Hematopoietic multipotent progenitor cell treated with erythropoietin and hydrocortisone succinate and interleukin-3 and kit ligand, for 8 days (in vitro differentiated cells): ENCODE results near the gene RASAL3.
A peak's percentile ranks its signal among the peaks of the same experiment; 100 is the strongest.
"Not testable (repeated sequence)": the region's sequence is repeated elsewhere in the genome, so short reads cannot be mapped to it uniquely, and the experiment has no call there.

Experiments
- DNase-seq: peaks from one replicate; pipeline ENCODE4 v3.0.0-alpha.2; 2015

Gene RASAL3

GRCh38 chr19:15464394-15465385 is at the start of gene RASAL3:
Gene RASAL3 (minus strand): TSS chr19:15464544. CDS start chr19:15464358, 186 bp downstream.
- DNase-seq, result peak; percentile 46

DNA sequence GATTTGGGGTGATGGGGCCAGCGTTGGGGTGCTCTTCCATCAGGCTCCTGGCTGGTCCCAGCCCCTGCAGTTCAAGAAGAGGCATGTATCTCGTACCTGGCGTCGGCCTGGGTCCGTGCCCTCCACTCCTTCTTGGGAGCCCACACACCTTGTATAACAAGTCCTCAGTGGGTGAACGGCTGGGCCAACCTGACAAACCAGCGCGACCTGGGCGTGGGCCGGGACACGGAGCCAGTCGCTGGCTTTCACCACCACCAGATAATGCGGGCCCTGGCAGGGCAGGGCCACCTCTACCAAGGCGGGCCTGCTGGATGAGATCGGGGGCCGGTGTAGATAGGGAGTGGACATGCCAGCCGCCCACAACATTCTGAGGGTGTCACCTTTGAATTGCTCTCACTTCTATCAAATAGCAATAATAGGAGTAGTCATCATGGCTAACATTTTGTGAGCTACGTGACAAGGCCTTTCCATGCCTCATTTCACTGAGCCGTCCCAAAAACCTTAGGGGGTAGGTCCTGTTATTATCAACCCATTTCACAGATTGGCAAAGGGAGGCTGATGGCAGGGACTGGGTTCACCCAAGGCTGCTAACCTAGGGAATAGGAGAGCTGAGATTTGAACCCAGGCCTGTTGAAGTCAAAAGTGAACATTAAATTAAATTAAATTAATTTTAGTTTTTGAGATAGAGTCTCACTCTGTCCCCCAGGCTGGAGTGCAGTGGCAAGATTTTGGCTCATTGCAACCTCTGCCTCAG is 47.5 kb upstream of the RASAL3 start:
- no peak for DNase-seq

- DNase-seq, result no peak
These were observed 43.8 kb upstream of the RASAL3 start, which contains the start of gene CYP4F22 for GRCh38 chr19:15508035-15508710. Gene CYP4F22 (plus strand): TSS chr19:15508525. CDS start chr19:15525337, 16,812 bp downstream.

GRCh38 chr19:15507068-15508034 is 43.0 kb upstream of the RASAL3 start:
- no peak for DNase-seq

DNA sequence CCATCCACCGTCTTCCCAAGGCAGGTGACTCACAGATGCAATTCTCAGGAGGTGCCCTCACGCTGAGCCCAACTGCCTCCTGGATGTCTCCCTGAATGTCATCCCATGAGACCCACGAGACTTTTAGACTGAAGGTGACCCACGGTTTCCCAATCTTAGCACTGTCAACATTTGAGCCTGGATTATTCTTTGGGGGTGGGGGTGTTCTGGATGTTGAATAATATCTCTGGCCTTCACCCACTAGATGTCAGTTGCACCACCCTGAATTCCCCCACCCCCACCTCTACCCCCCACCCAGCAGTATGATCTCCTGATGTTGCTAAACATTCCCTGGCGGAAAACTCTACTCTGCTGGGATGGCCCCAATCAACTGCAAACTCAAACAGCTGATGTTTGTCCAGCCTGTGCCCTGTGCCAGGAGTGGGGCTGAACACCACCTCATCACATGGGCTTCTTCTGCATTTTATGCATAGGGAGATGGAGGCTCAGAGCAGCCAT is 41.8 kb upstream of the RASAL3 start:
- no peak for DNase-seq

GRCh38 chr19:15502264-15502663 is 37.9 kb upstream of the RASAL3 start:
- no peak for DNase-seq

- DNase-seq, result no peak
These were observed 37.3 kb upstream of the RASAL3 start for GRCh38 chr19:15501596-15501995.

DNA sequence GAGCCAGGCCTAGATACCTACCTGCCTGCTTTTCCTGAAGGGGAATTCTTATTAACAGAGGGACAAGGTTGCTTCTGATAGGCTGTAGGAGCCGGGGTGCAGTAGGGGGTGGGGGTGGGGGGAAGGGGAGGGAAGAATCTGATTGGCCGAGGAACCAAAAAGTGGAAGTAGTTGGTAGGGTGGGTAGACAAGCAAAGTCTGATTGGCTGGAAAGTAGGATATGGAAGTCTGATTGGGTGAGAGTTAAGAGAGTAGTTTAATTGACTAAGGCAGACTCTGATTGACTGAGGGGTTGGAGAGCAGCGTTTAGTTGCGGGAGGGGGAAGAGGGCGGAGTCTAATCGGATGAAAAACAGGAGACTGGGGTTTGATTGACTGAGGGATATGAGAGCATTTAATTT is 34.6 kb upstream of the RASAL3 start:
- peak; percentile 3 for DNase-seq

DNA sequence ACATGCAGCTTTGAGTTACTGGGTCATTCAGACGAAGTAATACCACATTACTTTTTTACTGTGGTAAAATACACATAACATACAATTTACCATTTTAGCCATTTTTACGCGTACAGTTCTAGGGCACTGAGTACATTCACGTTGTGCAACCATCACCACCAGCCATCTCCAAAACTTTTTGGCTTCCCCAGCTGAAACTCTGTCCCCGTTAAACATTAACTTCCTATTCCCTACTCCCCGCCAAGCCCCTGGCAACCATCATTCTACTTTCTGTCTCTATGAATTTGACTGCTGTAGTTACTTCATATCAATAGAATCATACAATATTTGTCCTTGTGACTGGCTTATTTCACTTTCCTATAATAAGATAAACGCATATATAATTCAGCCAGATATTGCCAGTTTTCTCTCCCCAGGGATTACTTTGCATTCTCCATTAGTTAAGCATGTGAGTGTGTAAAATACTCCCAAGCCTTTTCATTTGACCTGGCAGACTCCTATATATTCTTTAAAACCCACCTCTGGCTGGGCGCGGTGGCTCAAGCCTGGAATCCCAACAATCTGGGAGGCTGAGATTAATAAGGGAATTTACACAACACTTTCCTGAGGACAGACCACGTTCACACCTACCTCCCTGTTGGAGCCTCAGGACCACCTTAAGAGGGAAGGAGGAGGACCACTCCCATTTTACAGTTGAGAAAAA is 34.0 kb upstream of the RASAL3 start:
- DNase-seq, result no peak

GRCh38 chr19:15495151-15495550 is 30.8 kb upstream of the RASAL3 start:
- DNase-seq, result no peak

DNA sequence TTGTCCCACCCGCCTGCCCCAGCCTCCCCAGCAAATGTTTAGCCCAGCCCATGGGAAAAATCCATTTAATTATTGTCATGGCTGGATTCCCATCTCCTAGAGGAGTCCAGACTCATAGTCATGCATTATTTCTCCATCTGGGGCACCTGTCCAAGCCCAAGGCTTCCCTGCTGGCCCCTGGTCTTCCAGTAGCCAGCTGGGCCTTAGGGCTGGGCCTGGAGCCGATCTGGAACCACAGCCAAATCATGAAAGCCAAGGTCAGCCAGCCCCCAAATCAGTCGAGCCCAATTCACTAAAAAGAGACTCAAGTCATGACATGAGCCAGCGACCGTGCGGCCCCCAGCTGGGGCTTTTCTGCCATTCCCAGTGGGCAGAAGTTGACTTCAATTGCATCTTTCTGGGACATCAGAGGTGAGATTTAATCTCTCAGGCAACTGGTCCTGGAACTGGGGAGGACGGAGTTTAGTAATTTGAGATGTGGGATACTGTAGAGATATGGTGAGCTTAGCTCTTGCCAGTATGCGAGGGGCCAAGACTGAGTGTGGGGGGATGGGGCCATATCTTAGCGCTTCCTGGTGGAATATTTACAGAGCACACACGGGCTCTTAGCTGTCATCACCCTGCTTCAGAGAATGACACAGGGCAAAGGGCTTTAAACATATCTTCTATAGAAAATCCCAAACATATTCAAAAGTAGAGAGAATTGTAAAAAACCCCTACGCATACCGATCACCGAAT is 24.3 kb upstream of the RASAL3 start:
- no peak for DNase-seq

GRCh38 chr19:15487038-15487437 is 22.7 kb upstream of the RASAL3 start:
- DNase-seq, result no peak

- not testable (repeated sequence) for DNase-seq
These were observed 21.4 kb upstream of the RASAL3 start for GRCh38 chr19:15485768-15486167.

DNA sequence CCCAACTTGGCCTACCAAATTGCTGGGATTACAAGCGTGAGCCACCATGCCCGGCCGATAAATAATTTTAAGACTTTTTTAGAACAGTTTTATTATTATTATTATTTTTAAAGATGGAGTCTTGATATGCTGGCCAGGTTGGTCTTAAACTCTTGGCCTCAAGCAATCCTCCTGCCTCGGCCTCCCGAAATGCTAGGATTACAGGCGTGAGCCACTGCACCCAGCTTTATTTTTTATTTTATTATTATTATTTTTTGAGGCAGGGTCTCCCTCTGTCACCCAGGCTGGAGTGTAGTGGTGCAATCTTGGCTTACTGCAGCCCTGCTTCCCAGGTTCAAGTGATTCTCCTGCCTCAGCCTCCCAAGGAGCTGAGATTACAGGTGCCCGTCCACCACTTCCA is 16.7 kb upstream of the RASAL3 start:
- DNase-seq, result not testable (repeated sequence)

DNA sequence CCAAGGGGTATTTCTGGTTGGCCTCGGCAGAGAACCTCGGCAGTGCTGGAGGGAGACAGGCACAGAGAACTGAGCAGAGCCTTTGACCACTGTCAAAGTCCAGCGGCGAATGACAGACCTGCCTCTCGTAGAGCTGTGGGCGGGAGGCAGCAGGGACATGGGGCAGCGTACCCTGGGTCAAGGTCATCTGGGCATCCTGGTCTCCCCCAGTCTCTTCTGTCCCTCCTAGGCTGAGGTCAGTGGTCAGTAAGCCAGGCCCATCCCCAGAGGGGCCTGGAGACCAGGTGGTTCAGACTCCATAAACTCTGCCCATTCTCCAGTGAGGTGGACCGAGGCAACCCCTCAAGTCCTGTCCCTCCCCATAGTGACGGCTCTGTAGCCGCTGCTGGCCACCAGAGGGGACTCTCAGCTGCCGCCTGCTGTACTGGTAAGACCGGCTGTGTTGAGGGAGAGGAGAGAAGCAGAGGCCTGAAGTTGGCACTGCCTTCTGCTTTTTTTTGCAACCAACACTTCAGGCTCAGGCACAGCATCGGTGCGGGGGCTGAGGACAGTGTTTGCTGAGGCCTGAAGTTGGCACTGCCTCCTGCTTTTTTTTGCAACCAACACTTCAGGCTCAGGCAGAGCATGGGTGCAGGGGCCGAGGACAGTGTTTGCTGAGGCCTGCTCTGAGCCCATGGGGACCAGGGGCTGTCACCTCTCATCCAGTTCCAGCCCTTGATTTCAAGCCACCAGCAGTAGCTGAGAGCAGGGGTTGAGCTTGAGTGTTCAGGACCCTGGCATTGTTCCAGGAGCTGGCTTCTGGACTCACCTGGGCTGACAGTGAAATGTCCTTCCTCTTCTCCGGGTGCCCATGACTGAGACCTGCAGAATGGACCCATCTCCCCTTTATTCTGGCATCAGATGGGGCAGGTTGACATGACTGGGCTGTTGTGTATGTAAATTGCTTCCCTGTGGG is 15.3 kb upstream of the RASAL3 start, which contains the start of gene PGLYRP2:
Gene PGLYRP2, minus strand, starts transcription at position 111 of the 955 bp plus-strand sequence. CDS start 130 bp downstream, outside the sequence.
- DNase-seq, result peak; percentile 22

DNA sequence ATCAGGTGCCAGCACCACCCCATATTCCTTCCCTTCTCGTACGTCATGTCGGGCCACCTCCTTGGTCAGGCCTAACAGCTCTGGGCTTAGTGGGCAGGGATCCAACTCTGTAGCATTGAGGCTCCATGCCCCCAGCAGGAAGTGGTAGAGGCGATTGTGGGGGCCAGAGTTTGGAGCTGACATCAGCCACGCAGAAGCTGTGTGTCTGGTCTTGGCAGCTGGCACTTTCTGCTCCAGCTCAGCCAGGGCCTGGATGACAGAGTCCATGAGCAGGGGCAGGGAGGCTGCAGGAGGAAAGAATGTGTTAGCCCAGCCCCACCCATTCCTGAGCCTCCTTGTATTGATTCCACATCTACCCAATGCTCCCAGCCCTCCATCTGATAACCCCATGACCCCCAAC is 12.0 kb upstream of the RASAL3 start:
- no peak for DNase-seq

- no peak for DNase-seq
These were observed 11.3 kb upstream of the RASAL3 start for GRCh38 chr19:15475611-15476010.

DNA sequence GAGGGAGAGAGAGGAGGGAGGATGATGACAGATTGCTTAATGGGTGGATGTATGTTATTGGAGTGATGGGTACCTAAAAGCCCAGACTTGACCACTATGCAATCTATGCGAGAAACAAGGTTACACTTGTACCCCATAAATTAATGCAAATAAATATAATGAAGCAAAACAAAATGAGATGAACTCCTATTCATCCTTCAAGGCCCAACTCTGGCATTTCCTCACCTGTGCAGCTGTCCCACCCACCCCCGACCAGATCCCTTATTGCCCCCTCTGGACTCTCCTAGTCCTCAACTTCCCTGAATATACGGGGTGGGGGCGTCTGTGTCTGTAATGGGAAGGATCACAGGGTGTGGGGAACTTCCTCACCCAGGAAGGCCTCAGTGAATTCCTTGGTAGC is 10.8 kb upstream of the RASAL3 start:
- no peak for DNase-seq

- not testable (repeated sequence) for DNase-seq
These were observed 9.5 kb upstream of the RASAL3 start for GRCh38 chr19:15473821-15474220.
